Neural cell (in vitro differentiated cells): ENCODE data around the gene TENT5C. TPM values are rescaled to one million over a fixed set of nuclear protein-coding genes. Genes with fewer than 3 reads are reported as not detected.

Source experiments
- H2AFZ ChIP-seq: fragments of 200-600, 300-800 bp; sonication (generic), shearing (Covaris generic); 2 replicates; pipeline ENCODE4 v1.6.0; 2014; ENCODE audit warnings: low read depth, mild to moderate bottlenecking, antibody characterized with exemption, low read length, moderate library complexity
- H3F3A ChIP-seq: fragments of 200-600 bp; shearing (Covaris generic); 2 replicates; pipeline ENCODE4 v1.6.1; 2016; ENCODE audit warnings: mild to moderate bottlenecking, moderate library complexity, mixed read lengths, antibody characterized with exemption, low read length; ENCODE audit not compliant: insufficient read depth, poor library complexity, severe bottlenecking
- H3K27ac ChIP-seq: fragments of 200-600, 300-800 bp; sonication (generic), shearing (Covaris generic); 2 replicates; pipeline ENCODE4 v1.5.1; 2014; ENCODE audit warnings: mild to moderate bottlenecking, low read length, moderate library complexity
- H3K27me3 ChIP-seq: fragments of 300-800, 200-600 bp; sonication (generic), shearing (Covaris generic); 2 replicates; pipeline ENCODE4 v1.6.0; 2014; ENCODE audit warnings: mild to moderate bottlenecking, low read depth, low read length, moderate library complexity; ENCODE audit not compliant: insufficient read depth
- H3K36me3 ChIP-seq: fragments of 300-800, 200-600 bp; sonication (generic), shearing (Covaris generic); 2 replicates; pipeline ENCODE4 v1.5.1; 2014; ENCODE audit warnings: mild to moderate bottlenecking, antibody characterized with exemption, low read length, moderate library complexity; ENCODE audit not compliant: insufficient read depth
- H3K4me2 ChIP-seq: fragments of 300-800, 200-600 bp; sonication (generic), shearing (Covaris generic); 2 replicates; pipeline ENCODE4 v1.6.0; 2014; ENCODE audit warnings: mild to moderate bottlenecking, low read length
- H3K4me3 ChIP-seq: fragments of 300-800, 200-600 bp; sonication (generic), shearing (Covaris generic); 2 replicates; pipeline ENCODE4 v1.5.1; 2014; ENCODE audit warnings: mild to moderate bottlenecking, low read length, moderate library complexity
- H3K79me2 ChIP-seq: fragments of 200-600 bp; shearing (Covaris generic); replicated peaks from 2 replicates; pipeline ENCODE4 v1.6.0; 2014; ENCODE audit warnings: mild to moderate bottlenecking, low read length, moderate library complexity; ENCODE audit not compliant: insufficient read depth
- H3K9ac ChIP-seq: fragments of 300-800, 200-600 bp; sonication (generic), shearing (Covaris generic); 2 replicates; pipeline ENCODE4 v1.6.1; 2016; ENCODE audit warnings: mild to moderate bottlenecking, low read length, mixed read lengths
- H3K9me2 ChIP-seq: fragments of 200-600 bp; shearing (Covaris generic); 2 replicates; pipeline ENCODE4 v1.6.1; 2016; ENCODE audit warnings: mild to moderate bottlenecking, low read length, mixed read lengths; ENCODE audit not compliant: insufficient read depth
- H3K9me3 ChIP-seq: fragments of 200-600, 300-800 bp; sonication (generic), shearing (Covaris generic); 2 replicates; pipeline ENCODE4 v1.6.1; 2016; ENCODE audit warnings: mild to moderate bottlenecking, mixed run types, low read length, moderate library complexity, mixed read lengths
- H4K20me1 ChIP-seq: fragments of 200-600 bp; shearing (Covaris generic); 2 replicates; pipeline ENCODE4 v1.6.1; 2016; ENCODE audit warnings: mild to moderate bottlenecking, mixed run types; ENCODE audit not compliant: insufficient read depth
- CTCF ChIP-seq: fragments of 450-650 bp; IDR thresholded peaks from 2 replicates; pipeline ENCODE4 v1.5.1; 2014; ENCODE audit warnings: antibody characterized with exemption, mild to moderate bottlenecking, moderate library complexity; ENCODE audit not compliant: poor library complexity, severe bottlenecking
- EP300 ChIP-seq: fragments of 450-650 bp; conservative IDR thresholded peaks from 2 replicates; pipeline ENCODE4 v1.6.1; 2014; ENCODE audit warnings: antibody characterized with exemption, mild to moderate bottlenecking, moderate library complexity; ENCODE audit not compliant: poor library complexity, severe bottlenecking
- EZH2 ChIP-seq: fragments of 200-600, 300-800 bp; shearing (Covaris generic), sonication (generic); IDR thresholded peaks from 2 replicates; pipeline ENCODE4 v1.6.1; 2014; ENCODE audit warnings: antibody characterized with exemption, low read length, borderline replicate concordance, mild to moderate bottlenecking; ENCODE audit not compliant: insufficient read depth, poor library complexity, severe bottlenecking
- MXI1 ChIP-seq: fragments of 450-650 bp; conservative IDR thresholded peaks from 2 replicates; pipeline ENCODE4 v1.6.1; 2014; ENCODE audit warnings: antibody characterized with exemption, mild to moderate bottlenecking; ENCODE audit not compliant: poor library complexity, severe bottlenecking
- POLR2AphosphoS5 ChIP-seq: IDR thresholded peaks from 2 replicates; pipeline ENCODE4 v1.6.1; 2012
- RAD21 ChIP-seq: fragments of 450-650 bp; conservative IDR thresholded peaks from 2 replicates; pipeline ENCODE4 v1.6.1; 2014; ENCODE audit warnings: antibody characterized with exemption, mild to moderate bottlenecking, moderate library complexity
- SMC3 ChIP-seq: fragments of 450-650 bp; conservative IDR thresholded peaks from 2 replicates; pipeline ENCODE4 v1.6.1; 2014; ENCODE audit warnings: antibody characterized with exemption, mild to moderate bottlenecking, moderate library complexity; ENCODE audit not compliant: poor library complexity
- TAF1 ChIP-seq: IDR thresholded peaks from 2 replicates; pipeline ENCODE4 v1.6.1; 2012; ENCODE audit warnings: low read depth
- polyA plus RNA-seq: library from polyadenylated mRNA; depleted of rRNA; stranded (reverse); fragments of >200 nt; gene quantifications from 2 replicates; pipeline ENCODE4 v1.2.3, GENCODE V29; 2014
- TF ChIP-seq, protein P1 (sequence below): IDR thresholded peaks from 2 replicates; pipeline ENCODE4 v1.6.1; 2012; ENCODE audit warnings: borderline replicate concordance

The TENT5C gene
- polyA plus RNA-seq, 1 donor from 2014 or later = 0.05 TPM

- H3K9me2 ChIP-seq = no peaks in the 10 kb centered on the region
- H2AFZ ChIP-seq = no peak overlapping the region
Measured at GRCh38 chr1:117596023-117596720, 9.7 kb upstream of the TENT5C start.

GRCh38 chr1:117598489-117598888 lies 7.4 kb upstream of the TENT5C start:
- H3K79me2 ChIP-seq = no peaks in the 10 kb centered on the region
- H3F3A ChIP-seq = no peaks in the 10 kb centered on the region
- H3K36me3 ChIP-seq = no peaks in the 10 kb centered on the region
- no peak overlapping the region for H3K27ac ChIP-seq
- no peaks in the 10 kb centered on the region for H3K27me3 ChIP-seq
- H2AFZ ChIP-seq = no peak overlapping the region
- H3K4me2 ChIP-seq = no peak overlapping the region
- H4K20me1 ChIP-seq = no peaks in the 10 kb centered on the region
- H3K9ac ChIP-seq = no peak overlapping the region
- H3K9me3 ChIP-seq = no peaks in the 10 kb centered on the region
- no peak overlapping the region for H3K4me3 ChIP-seq
- H3K9me2 ChIP-seq = no peaks in the 10 kb centered on the region
- TF ChIP-seq EZH2 = no peak
- TF ChIP-seq SMC3 = no peak
- TF ChIP-seq, protein P1, sequence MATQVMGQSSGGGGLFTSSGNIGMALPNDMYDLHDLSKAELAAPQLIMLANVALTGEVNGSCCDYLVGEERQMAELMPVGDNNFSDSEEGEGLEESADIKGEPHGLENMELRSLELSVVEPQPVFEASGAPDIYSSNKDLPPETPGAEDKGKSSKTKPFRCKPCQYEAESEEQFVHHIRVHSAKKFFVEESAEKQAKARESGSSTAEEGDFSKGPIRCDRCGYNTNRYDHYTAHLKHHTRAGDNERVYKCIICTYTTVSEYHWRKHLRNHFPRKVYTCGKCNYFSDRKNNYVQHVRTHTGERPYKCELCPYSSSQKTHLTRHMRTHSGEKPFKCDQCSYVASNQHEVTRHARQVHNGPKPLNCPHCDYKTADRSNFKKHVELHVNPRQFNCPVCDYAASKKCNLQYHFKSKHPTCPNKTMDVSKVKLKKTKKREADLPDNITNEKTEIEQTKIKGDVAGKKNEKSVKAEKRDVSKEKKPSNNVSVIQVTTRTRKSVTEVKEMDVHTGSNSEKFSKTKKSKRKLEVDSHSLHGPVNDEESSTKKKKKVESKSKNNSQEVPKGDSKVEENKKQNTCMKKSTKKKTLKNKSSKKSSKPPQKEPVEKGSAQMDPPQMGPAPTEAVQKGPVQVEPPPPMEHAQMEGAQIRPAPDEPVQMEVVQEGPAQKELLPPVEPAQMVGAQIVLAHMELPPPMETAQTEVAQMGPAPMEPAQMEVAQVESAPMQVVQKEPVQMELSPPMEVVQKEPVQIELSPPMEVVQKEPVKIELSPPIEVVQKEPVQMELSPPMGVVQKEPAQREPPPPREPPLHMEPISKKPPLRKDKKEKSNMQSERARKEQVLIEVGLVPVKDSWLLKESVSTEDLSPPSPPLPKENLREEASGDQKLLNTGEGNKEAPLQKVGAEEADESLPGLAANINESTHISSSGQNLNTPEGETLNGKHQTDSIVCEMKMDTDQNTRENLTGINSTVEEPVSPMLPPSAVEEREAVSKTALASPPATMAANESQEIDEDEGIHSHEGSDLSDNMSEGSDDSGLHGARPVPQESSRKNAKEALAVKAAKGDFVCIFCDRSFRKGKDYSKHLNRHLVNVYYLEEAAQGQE = no peak
- TF ChIP-seq EP300 = no peak
- TF ChIP-seq TAF1 = no peak
- no peak for TF ChIP-seq RAD21
- no peak for TF ChIP-seq MXI1

More at GRCh38 chr1:117596023-117596720, 9.7 kb upstream of the TENT5C start:
- H3K9me3 ChIP-seq = no peaks in the 10 kb centered on the region
- no peaks in the 10 kb centered on the region for H3K27me3 ChIP-seq
- H3K36me3 ChIP-seq = no peaks in the 10 kb centered on the region
- no peak overlapping the region for H3K4me3 ChIP-seq
- H3K79me2 ChIP-seq = no peaks in the 10 kb centered on the region
- H3K9ac ChIP-seq = no peak overlapping the region
- H3F3A ChIP-seq = no peaks in the 10 kb centered on the region
- no peak for TF ChIP-seq EP300
- TF ChIP-seq CTCF = no peak
- no peak for TF ChIP-seq RAD21
- no peak for TF ChIP-seq SMC3
- TF ChIP-seq EZH2 = no peak
- no peak for TF ChIP-seq POLR2AphosphoS5
- TF ChIP-seq, protein P1 = no peak
- TF ChIP-seq MXI1 = no peak
- TF ChIP-seq TAF1 = no peak
- no peak overlapping the region for H3K27ac ChIP-seq
- H4K20me1 ChIP-seq = no peaks in the 10 kb centered on the region
- no peak overlapping the region for H3K4me2 ChIP-seq
